GM18909 (cell line): ENCODE data around the gene IFT22.
"Not testable (repeated sequence)": the region's sequence is repeated elsewhere in the genome, so short reads cannot be mapped to it uniquely, and the experiment has no call there.

Experiments
- ATAC-seq: cut with Tn5 transposase; IDR thresholded peaks from one replicate; pipeline ENCODE4 v1.9.1; 2021; ENCODE audit warnings: mild to moderate bottlenecking; ENCODE audit not compliant: unreplicated experiment, poor library complexity

The IFT22 gene

GRCh38 chr7:101321491-101322401, at the start of gene IFT22:
TSS of gene IFT22 (minus strand) at chr7:101321812. CDS start at chr7:101321709, 103 bp downstream.
- peak; percentile 95 for ATAC-seq

GRCh38 chr7:101370836-101371235, 49.2 kb upstream of the IFT22 start:
- ATAC-seq = no peak

GRCh38 chr7:101368422-101369165, 47.0 kb upstream of the IFT22 start:
- no peak for ATAC-seq

GRCh38 chr7:101367676-101368075, 46.1 kb upstream of the IFT22 start:
- ATAC-seq = no peak

- no peak for ATAC-seq
These were observed 44.3 kb upstream of the IFT22 start for GRCh38 chr7:101365956-101366355.

- ATAC-seq = peak; percentile 65
These were observed 42.2 kb upstream of the IFT22 start for GRCh38 chr7:101363734-101364374.

GRCh38 chr7:101363196-101363733, 41.7 kb upstream of the IFT22 start:
- ATAC-seq = no peak

- ATAC-seq = no peak
These were observed 41.0 kb upstream of the IFT22 start, which contains the start of gene COL26A1 for GRCh38 chr7:101362334-101363195. TSS of gene COL26A1 (plus strand) at chr7:101362875. CDS start at chr7:101363033, 158 bp downstream.

- no peak for ATAC-seq
These were observed 35.8 kb upstream of the IFT22 start for GRCh38 chr7:101357433-101357832.

- no peak for ATAC-seq
These were observed 31.3 kb upstream of the IFT22 start for GRCh38 chr7:101352920-101353308.

- not testable (repeated sequence) for ATAC-seq
These were observed 27.7 kb upstream of the IFT22 start for GRCh38 chr7:101349300-101349699.

GRCh38 chr7:101348456-101349067, 26.9 kb upstream of the IFT22 start:
- not testable (repeated sequence) for ATAC-seq

GRCh38 chr7:101347477-101347876, 25.9 kb upstream of the IFT22 start:
- ATAC-seq = no peak

GRCh38 chr7:101342892-101343291, 21.3 kb upstream of the IFT22 start:
- ATAC-seq = no peak

- no peak for ATAC-seq
These were observed 18.8 kb upstream of the IFT22 start for GRCh38 chr7:101340379-101340778.

- ATAC-seq = no peak
These were observed 12.3 kb upstream of the IFT22 start for GRCh38 chr7:101333912-101334311.

- ATAC-seq = no peak
These were observed 10.4 kb upstream of the IFT22 start for GRCh38 chr7:101332026-101332425.

- ATAC-seq = no peak
These were observed 8.4 kb upstream of the IFT22 start for GRCh38 chr7:101330011-101330484.

- no peak for ATAC-seq
These were observed 6.5 kb upstream of the IFT22 start for GRCh38 chr7:101328159-101328558.
